WERI-Rb-1 (cell line): ENCODE results near the gene CCDC158.
A peak's percentile ranks its signal among the peaks of the same experiment; 100 is the strongest.

Source experiments
- DNase-seq: peaks from one replicate; pipeline ENCODE4 v3.0.0-alpha.2; 2020
- H3K27ac ChIP-seq: fragments of 250-450 bp; sonication (Bioruptor Pico); 2 replicates; pipeline ENCODE4 v1.5.1; 2020; ENCODE audit warnings: mild to moderate bottlenecking, moderate library complexity
- H3K27me3 ChIP-seq: fragments of 250-450 bp; sonication (Bioruptor Pico); 2 replicates; pipeline ENCODE4 v1.5.1; 2021; ENCODE audit warnings: mild to moderate bottlenecking, low read depth, moderate library complexity; ENCODE audit not compliant: insufficient read depth, severe bottlenecking
- H3K36me3 ChIP-seq: fragments of 250-450 bp; sonication (Bioruptor Pico); 2 replicates; pipeline ENCODE4 v1.5.1; 2020; ENCODE audit warnings: mild to moderate bottlenecking, moderate library complexity
- H3K4me3 ChIP-seq: 2 replicates; pipeline ENCODE4 v1.5.1; 2011; ENCODE audit warnings: low read depth, mild to moderate bottlenecking, control low read depth, low read length
- H3K9me3 ChIP-seq: fragments of 250-450 bp; sonication (Bioruptor Pico); 2 replicates; pipeline ENCODE4 v1.5.1; 2021; ENCODE audit warnings: mild to moderate bottlenecking, moderate library complexity; ENCODE audit not compliant: severe bottlenecking
- CTCF ChIP-seq: IDR thresholded peaks from 2 replicates; pipeline ENCODE4 v1.5.1; 2011; ENCODE audit warnings: low read depth, mild to moderate bottlenecking, control low read depth, inconsistent platforms, low read length

CCDC158 gene

GRCh38 chr4:76384052-76384451, 36.9 kb downstream of the CCDC158 start:
- H3K4me3 ChIP-seq, result no peak overlapping the region
- peaks cover 3% of the 10 kb centered on the region for H3K9me3 ChIP-seq
- no peak overlapping the region for H3K27ac ChIP-seq
- H3K36me3 ChIP-seq, result no peaks in the 10 kb centered on the region
- no peak for TF ChIP-seq CTCF
- no peaks in the 10 kb centered on the region for H3K27me3 ChIP-seq
- no peak for DNase-seq

- no peak for DNase-seq
These were observed 37.9 kb downstream of the CCDC158 start for GRCh38 chr4:76383001-76383400.

GRCh38 chr4:76381986-76382385, 39.0 kb downstream of the CCDC158 start:
- no peak for TF ChIP-seq CTCF
- peaks cover 3% of the 10 kb centered on the region for H3K9me3 ChIP-seq
- H3K36me3 ChIP-seq, result no peaks in the 10 kb centered on the region
- H3K27ac ChIP-seq, result no peak overlapping the region
- no peak overlapping the region for H3K4me3 ChIP-seq
- H3K27me3 ChIP-seq, result no peaks in the 10 kb centered on the region
- no peak for DNase-seq

More at GRCh38 chr4:76383001-76383400, 37.9 kb downstream of the CCDC158 start:
- Histone ChIP-seq H3K9me3 (peaks cover 3% of the 10 kb centered on the region), H3K36me3 (no peaks in the 10 kb centered on the region), H3K4me3 (no peak overlapping the region), H3K27me3 (no peaks in the 10 kb centered on the region), H3K27ac (no peak overlapping the region)
- no peak for TF ChIP-seq CTCF

GRCh38 chr4:76380561-76380960, 40.4 kb downstream of the CCDC158 start:
- no peak for TF ChIP-seq CTCF
- Histone ChIP-seq H3K27ac (no peak overlapping the region), H3K9me3 (peaks cover 3% of the 10 kb centered on the region), H3K4me3 (no peak overlapping the region), H3K27me3 (no peaks in the 10 kb centered on the region), H3K36me3 (no peaks in the 10 kb centered on the region)
- no peak for DNase-seq

- Histone ChIP-seq H3K9me3 (peaks cover 3% of the 10 kb centered on the region), H3K4me3 (no peak overlapping the region), H3K27me3 (no peaks in the 10 kb centered on the region), H3K27ac (peak overlapping the region; percentile 47; the same call in 1 of the 2 replicates), H3K36me3 (no peaks in the 10 kb centered on the region)
- peak; percentile 62 for DNase-seq
- TF ChIP-seq CTCF, result peak; percentile 52; the same call in 1 of the 2 replicates
These were observed 43.0 kb downstream of the CCDC158 start for GRCh38 chr4:76377911-76378310.

- Histone ChIP-seq H3K27me3 (no peaks in the 10 kb centered on the region), H3K27ac (peak overlapping the region; percentile 47; the same call in 1 of the 2 replicates), H3K9me3 (peaks cover 3% of the 10 kb centered on the region), H3K4me3 (no peak overlapping the region), H3K36me3 (no peaks in the 10 kb centered on the region)
- DNase-seq, result no peak
- no peak for TF ChIP-seq CTCF
These were observed 43.5 kb downstream of the CCDC158 start for GRCh38 chr4:76377481-76377901.
